Upper lobe of right lung (tissue), 1 donor: Measurements from ENCODE around the gene ARMH3. TPM values are rescaled to one million over a fixed set of nuclear protein-coding genes. Genes with fewer than 3 reads are reported as not detected.

Source experiments
- ATAC-seq: fragments of 200-7000 bp; cut with Tn5 transposase; one replicate; pipeline ENCODE4 v1.9.1; 2020; ENCODE audit warnings: mild to moderate bottlenecking, moderate library complexity
- DNase-seq: peaks from one replicate; pipeline ENCODE4 v3.0.0-alpha.2; 2020
- H3K27ac ChIP-seq: fragments of 200-600 bp; one replicate; pipeline ENCODE4 v1.8.0; 2022
- H3K27me3 ChIP-seq: fragments of 200-600 bp; one replicate; pipeline ENCODE4 v1.8.0; 2022; ENCODE audit warnings: mild to moderate bottlenecking
- H3K36me3 ChIP-seq: fragments of 200-600 bp; one replicate; pipeline ENCODE4 v1.8.0; 2022
- H3K4me1 ChIP-seq: fragments of 200-600 bp; one replicate; pipeline ENCODE4 v1.8.0; 2022
- H3K4me3 ChIP-seq: fragments of 200-600 bp; one replicate; pipeline ENCODE4 v1.8.0; 2022; ENCODE audit warnings: mild to moderate bottlenecking
- H3K9me3 ChIP-seq: fragments of 200-600 bp; one replicate; pipeline ENCODE4 v1.8.0; 2022
- intact Hi-C: fragments of 100-400 bp; cut with DNase I; formaldehyde crosslinking; loops from one replicate; pipeline ENCODE4 v1.11.0; 2022
- total RNA-seq: library from RNA; stranded (reverse); fragmentation: NEBNext Ultra II Directional; extraction: Animal tissue kit (Norgen Biotek cat#: 25700); gene quantifications from one replicate; pipeline ENCODE4 v1.2.1, GENCODE V29; 2021
- TF ChIP-seq, protein P1 (sequence below): fragments of 200-600 bp; IDR thresholded peaks from one replicate; pipeline ENCODE4 v1.8.0; 2022; ENCODE audit warnings: antibody characterized with exemption
- donor health status: DM: no; HTN: yes; CAD: no; lungs with severe emphysema.

Gene ARMH3
- total RNA-seq, 1 donor from 2014 or later = 37.2 TPM

DNA sequence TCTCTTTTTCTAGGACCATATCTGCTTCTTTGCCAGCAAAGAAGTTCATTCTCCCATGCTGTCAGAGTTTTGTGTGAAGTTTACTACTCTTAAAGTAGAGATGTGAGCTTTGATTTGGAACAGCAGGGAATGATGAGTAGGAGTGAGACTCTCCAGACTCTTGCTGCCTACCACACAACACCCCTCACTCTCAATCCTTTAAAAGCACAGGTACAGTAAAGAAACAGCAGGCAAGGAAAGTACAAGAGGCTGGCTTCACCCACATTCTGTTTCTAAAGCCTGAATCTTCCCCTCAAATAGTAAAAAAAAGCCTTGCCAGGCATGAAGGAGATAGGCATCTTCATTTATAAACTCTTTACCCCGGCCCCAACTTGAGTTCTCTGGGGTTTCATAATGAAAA is 97.3 kb downstream of the ARMH3 start:
- no peaks in the 10 kb centered on the region for H3K27me3 ChIP-seq
- peaks cover 8% of the 10 kb centered on the region for H3K4me1 ChIP-seq
- intact Hi-C loops = no loop called here
- H3K9me3 ChIP-seq = no peaks in the 10 kb centered on the region
- H3K36me3 ChIP-seq = peaks cover 31% of the 10 kb centered on the region
- TF ChIP-seq, protein P1, sequence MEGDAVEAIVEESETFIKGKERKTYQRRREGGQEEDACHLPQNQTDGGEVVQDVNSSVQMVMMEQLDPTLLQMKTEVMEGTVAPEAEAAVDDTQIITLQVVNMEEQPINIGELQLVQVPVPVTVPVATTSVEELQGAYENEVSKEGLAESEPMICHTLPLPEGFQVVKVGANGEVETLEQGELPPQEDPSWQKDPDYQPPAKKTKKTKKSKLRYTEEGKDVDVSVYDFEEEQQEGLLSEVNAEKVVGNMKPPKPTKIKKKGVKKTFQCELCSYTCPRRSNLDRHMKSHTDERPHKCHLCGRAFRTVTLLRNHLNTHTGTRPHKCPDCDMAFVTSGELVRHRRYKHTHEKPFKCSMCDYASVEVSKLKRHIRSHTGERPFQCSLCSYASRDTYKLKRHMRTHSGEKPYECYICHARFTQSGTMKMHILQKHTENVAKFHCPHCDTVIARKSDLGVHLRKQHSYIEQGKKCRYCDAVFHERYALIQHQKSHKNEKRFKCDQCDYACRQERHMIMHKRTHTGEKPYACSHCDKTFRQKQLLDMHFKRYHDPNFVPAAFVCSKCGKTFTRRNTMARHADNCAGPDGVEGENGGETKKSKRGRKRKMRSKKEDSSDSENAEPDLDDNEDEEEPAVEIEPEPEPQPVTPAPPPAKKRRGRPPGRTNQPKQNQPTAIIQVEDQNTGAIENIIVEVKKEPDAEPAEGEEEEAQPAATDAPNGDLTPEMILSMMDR = no peak
- DNase-seq (no peak), ATAC-seq (no peak)
- H3K4me3 ChIP-seq = no peak overlapping the region
- H3K27ac ChIP-seq = no peak overlapping the region

DNA sequence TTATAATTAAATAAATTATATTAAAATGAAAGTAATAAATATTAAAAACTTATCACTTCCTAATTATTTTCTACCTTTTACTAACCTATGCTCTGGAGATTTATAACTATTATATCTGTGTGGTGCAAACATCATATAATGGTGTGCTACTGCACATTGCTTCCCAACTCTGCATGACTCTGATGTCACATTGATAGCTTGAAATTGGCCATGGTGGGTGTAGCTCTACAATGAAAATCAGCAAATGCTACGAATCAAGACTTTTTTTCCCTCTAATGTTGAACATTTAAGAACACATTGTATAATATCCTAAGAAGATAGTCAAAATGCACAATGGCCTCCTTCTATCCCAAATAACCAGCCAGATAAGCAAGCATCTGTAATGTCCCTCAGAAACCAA is 99.1 kb downstream of the ARMH3 start:
- ATAC-seq (no peak), DNase-seq (no peak)
- peaks cover 5% of the 10 kb centered on the region for H3K4me1 ChIP-seq
- H3K27me3 ChIP-seq = no peaks in the 10 kb centered on the region
- no peak overlapping the region for H3K4me3 ChIP-seq
- intact Hi-C loops = no loop called here
- no peak overlapping the region for H3K27ac ChIP-seq
- TF ChIP-seq, protein P1 = no peak
- no peaks in the 10 kb centered on the region for H3K9me3 ChIP-seq
- peaks cover 39% of the 10 kb centered on the region for H3K36me3 ChIP-seq

DNA sequence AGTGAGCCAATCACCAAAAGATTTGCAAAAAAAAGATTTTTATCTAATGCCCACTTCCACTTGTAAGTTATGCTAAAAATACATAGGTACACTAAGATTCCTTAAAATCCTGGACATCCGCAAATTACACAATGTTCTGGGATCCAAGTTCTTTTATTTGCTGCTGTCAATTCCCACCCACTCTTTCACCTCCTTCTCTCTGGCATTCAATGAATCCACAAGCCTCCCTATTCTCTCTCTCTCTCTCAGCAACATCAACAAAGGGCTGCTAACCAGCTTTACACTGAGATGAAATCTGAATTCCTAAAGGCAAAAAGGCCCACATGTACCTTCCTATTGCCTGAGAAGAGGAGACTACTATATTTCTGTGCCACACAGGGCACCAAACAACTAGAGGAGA is 99.9 kb downstream of the ARMH3 start:
- ATAC-seq = no peak
- H3K36me3 ChIP-seq = peaks cover 39% of the 10 kb centered on the region

DNA sequence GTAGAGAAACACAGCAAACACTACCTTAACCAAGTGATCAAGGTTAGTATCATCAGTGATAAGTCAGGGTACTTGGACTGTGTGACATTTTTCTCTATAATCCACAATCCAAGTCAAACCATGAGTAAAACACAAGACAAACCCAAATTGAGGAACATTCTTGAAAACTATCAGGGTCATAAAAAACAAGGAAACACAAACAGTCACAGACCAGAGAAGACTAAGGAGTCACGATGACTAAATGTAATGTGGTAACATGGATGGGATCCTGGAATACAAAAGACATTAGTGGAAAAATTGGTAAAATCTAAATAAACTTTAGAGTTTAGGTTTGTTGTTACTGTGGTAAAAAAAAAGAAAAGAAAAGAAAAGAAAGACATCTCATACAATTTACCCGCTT is 103.8 kb downstream of the ARMH3 start:
- Histone ChIP-seq H3K9me3 (peaks cover 6% of the 10 kb centered on the region), H3K27me3 (no peaks in the 10 kb centered on the region), H3K36me3 (peaks cover 44% of the 10 kb centered on the region), H3K4me1 (no peaks in the 10 kb centered on the region), H3K27ac (no peak overlapping the region), H3K4me3 (no peak overlapping the region)
- DNase-seq (no peak), ATAC-seq (no peak)
- TF ChIP-seq, protein P1 = no peak
- intact Hi-C loops = no loop called here

More for the DNA sequence above, 99.9 kb downstream of the ARMH3 start:
- H3K9me3 ChIP-seq = no peaks in the 10 kb centered on the region
- no peaks in the 10 kb centered on the region for H3K27me3 ChIP-seq
- no peak for DNase-seq
- H3K4me3 ChIP-seq = no peak overlapping the region
- H3K27ac ChIP-seq = no peak overlapping the region
- intact Hi-C loops = no loop called here
- H3K4me1 ChIP-seq = peaks cover 1% of the 10 kb centered on the region
- TF ChIP-seq, protein P1 = no peak

DNA sequence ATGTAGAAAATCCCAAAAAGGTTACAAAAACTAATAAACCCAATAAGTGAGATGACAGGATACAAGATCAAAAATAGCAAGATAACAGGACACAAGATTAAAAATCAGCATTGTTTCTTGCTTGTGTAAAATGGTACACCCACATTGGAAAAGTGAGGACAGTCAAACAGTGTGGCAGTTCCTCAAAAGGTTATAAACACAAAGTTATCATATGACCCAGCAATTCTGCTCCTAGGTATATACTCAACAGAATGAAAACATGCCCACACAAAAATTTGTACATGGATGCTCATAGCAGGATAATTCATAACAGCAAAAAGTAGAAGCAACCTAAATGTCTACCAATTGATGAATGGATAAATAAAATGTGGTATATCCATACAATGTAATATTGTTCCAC is 105.8 kb downstream of the ARMH3 start:
- Histone ChIP-seq H3K9me3 (peaks cover 6% of the 10 kb centered on the region), H3K27ac (no peak overlapping the region), H3K4me1 (no peaks in the 10 kb centered on the region), H3K27me3 (no peaks in the 10 kb centered on the region), H3K4me3 (no peak overlapping the region), H3K36me3 (peaks cover 28% of the 10 kb centered on the region)
- intact Hi-C loops = no loop called here
- ATAC-seq (no peak), DNase-seq (no peak)
- TF ChIP-seq, protein P1 = no peak

DNA sequence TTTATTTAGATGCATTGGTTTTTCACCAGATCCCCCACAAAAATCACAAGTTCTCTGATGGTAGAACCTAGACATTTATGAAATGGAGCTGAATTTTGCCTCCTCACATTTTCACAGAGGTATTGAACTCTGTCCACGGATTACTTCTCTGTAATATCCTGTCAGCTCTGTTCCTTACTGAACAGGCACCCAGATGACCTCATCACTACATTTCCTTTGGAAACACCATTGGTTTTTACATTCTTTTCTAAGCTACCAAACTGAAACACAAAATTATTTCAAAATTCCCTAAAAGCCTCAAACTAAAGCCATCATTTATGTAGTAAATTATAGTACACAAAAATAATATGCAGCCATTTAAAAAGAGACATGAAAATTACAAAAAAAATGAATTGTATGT is 114.1 kb downstream of the ARMH3 start:
- intact Hi-C loops = no loop called here
- H3K27me3 ChIP-seq = no peaks in the 10 kb centered on the region
- H3K9me3 ChIP-seq = no peaks in the 10 kb centered on the region
- no peak overlapping the region for H3K27ac ChIP-seq
- H3K36me3 ChIP-seq = peaks cover 3% of the 10 kb centered on the region
- peaks cover 3% of the 10 kb centered on the region for H3K4me1 ChIP-seq
- no peak for DNase-seq
- ATAC-seq = no peak
- no peak overlapping the region for H3K4me3 ChIP-seq
- TF ChIP-seq, protein P1 = no peak
